MM.1S (cell line): ENCODE measurements around the gene SORL1-AS1.

Experiments used
- CTCF ChIP-seq: fragments of 300-600 bp; sonication (generic); IDR thresholded peaks from 2 replicates; pipeline ENCODE4 v1.5.1; 2016; ENCODE audit warnings: antibody characterized with exemption, low read length, mixed read lengths
- EZH2 ChIP-seq: fragments of 300-600 bp; sonication (generic); optimal IDR thresholded peaks from 2 replicates; pipeline ENCODE3; 2017; ENCODE audit warnings: low read depth, mild to moderate bottlenecking, antibody characterized with exemption, low read length, mixed read lengths

GRCh38 chr11:121408830-121409229 lies 43.9 kb downstream of the SORL1-AS1 start:
- TF ChIP-seq CTCF (no peak), EZH2 (no peak)
